Measurements from ENCODE around the gene SCCPDH. TPM values are rescaled to one million over a fixed set of nuclear protein-coding genes. Genes with fewer than 3 reads are reported as not detected.

The SCCPDH gene
- total RNA-seq, 4 donors from 2014 or later, result 46.2 to 80.7 (median 53.5) TPM

- TF ChIP-seq CTCF (IDR thresholded peaks at IDR 0.05; ENCODE audit: low read depth), result no peak
Measured at GRCh38 chr1:246681900-246682895, 42.0 kb upstream of the SCCPDH start.

GRCh38 chr1:246683521-246683920, 40.7 kb upstream of the SCCPDH start:
- TF ChIP-seq CTCF (IDR thresholded peaks at IDR 0.05; ENCODE audit: low read depth), result no peak

- no peak for TF ChIP-seq CTCF (IDR thresholded peaks at IDR 0.05; ENCODE audit: low read depth)
Measured at GRCh38 chr1:246687002-246687401, 37.2 kb upstream of the SCCPDH start.

GRCh38 chr1:246689409-246690008, 34.7 kb upstream of the SCCPDH start:
- no peak for TF ChIP-seq CTCF (IDR thresholded peaks at IDR 0.05; ENCODE audit: low read depth)

- no peak for TF ChIP-seq CTCF (IDR thresholded peaks at IDR 0.05; ENCODE audit: low read depth)
Measured at GRCh38 chr1:246690100-246690499, 34.1 kb upstream of the SCCPDH start.

- no peak for TF ChIP-seq CTCF (IDR thresholded peaks at IDR 0.05; ENCODE audit: low read depth)
Measured at GRCh38 chr1:246691622-246692495, 32.4 kb upstream of the SCCPDH start.

Measured in subcutaneous adipose tissue (tissue), 4 donors.